SKM-1 treated with dmso at 0.1 percent for 144 hours (cell line): Measurements from ENCODE around the gene RNF223.
"Not testable (repeated sequence)": the region's sequence is repeated elsewhere in the genome, so short reads cannot be mapped to it uniquely, and the experiment has no call there.

ENCODE experiments used
- DNase-seq: peaks from one replicate; lab custom pipeline; 2025; ENCODE audit not compliant: unreplicated experiment; lab: John Stamatoyannopoulos, UW

The RNF223 gene

GRCh38 chr1:1088029-1088800 is 14.1 kb upstream of the RNF223 start:
- DNase-seq = no peak

DNA sequence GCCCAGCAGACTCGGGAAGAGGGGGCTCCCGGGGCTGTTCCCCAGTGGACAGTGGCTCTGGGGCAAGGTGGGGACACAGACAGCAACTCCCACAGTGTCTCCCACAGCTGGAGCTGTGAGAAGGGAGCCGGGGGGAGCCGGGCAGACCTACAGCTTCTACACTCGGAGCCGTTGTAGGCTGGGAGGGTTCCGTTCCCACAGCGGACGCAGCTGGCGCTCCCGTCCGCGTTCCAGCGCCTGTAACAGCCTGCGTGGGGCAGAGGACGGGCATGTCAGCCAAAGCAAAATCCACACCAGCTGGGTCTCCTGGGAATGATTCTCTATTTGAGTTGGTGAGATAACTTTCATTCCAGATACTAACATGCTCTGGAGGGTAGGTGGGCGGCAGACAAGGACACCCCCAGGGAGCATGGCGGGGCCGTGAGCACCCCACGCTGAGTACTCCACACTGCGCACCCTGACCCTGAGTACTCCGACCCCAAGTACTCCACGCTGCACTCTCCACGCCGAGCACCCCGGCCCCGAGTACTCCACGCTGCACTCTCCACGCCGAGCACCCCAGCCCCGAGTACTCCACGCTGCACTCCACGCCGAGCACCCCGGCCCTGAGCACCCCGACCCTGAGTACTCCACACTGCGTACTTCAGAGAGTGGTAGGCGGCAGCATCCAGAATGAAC is 13.4 kb upstream of the RNF223 start:
- DNase-seq = no peak

- DNase-seq = no peak
Measured at GRCh38 chr1:1086911-1087341, 12.8 kb upstream of the RNF223 start.

- DNase-seq = no peak
Measured at GRCh38 chr1:1085911-1086841, 12.1 kb upstream of the RNF223 start.

DNA sequence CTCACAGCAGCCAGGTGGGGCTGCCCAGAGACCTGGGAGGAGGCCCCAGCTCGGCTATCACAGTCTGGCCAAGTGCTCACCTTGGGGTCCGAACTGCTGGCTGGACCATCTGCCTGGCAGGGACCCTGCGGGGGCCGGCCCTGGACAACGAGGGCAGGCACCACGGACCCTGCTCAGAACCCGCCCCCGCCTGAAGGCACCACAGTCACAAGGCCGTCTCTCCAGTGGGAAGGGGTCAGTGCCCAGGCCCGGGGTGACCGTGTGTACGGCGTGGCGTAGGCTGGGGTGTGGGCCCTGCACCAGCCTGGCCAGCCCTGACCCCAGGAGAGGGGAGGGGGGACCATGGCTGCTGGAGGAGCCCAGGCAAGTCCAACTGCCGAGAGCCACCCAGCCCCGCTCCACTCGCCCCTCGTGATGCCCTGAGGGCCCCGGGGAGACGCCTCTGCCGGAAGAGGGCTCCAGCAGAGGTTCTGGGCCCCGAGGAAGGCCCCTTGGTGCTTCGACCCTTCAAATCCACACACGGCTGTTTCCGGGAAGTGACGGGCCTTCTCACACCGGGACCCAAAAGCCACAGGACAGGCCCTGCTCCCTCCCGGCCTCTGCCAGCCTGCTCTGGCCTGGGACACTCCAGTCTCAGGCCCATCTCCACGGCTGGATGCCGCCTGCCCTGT is 11.2 kb upstream of the RNF223 start:
- DNase-seq = no peak

GRCh38 chr1:1084372-1085170 is 10.5 kb upstream of the RNF223 start:
- DNase-seq = no peak

DNA sequence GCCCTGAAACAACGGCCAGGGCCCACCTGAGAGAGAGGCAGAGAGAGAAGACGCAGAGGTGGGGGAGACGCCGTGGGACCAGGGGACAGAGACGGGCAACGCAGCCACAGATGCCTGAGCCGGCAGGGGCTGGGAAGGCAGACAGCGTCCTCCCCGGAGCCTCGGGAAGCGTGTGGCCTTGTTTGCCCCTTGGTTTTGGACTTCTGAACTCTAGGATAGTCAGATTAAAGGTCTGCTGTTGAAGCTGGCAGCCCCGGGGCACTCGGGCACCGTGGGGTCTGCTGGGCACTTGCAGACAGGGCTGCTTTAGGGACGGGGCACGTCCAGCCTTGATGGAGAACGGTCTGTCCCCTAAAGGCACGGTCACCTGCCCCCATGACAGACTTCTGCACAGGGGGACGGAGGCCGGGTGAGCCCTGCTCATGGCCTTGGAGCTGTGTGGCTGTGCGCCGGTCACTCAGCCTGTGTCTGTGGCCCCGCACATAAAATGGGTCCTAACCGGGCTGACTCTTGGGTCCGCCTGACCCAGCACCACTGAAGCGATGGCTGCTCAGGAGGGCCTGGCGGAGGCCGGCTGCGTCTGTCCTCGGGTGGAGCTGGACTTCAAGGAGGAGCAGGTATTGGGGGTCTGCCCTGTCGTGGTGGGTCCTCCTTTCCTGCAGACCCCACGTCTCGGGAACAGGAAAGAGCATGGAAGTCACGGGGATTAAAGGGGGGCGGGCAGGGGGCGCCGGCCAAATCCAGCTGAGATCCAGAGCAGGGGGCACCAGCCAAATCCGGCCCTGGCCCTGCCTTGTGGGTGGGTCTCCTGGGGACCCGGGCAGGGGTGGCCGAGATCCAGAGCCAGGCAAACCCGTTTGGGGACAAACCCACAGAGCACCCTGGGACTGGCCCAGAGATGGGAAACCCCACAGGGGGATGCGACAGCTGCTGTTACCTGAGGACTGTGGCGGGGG is 9.6 kb upstream of the RNF223 start:
- DNase-seq = no peak

DNA sequence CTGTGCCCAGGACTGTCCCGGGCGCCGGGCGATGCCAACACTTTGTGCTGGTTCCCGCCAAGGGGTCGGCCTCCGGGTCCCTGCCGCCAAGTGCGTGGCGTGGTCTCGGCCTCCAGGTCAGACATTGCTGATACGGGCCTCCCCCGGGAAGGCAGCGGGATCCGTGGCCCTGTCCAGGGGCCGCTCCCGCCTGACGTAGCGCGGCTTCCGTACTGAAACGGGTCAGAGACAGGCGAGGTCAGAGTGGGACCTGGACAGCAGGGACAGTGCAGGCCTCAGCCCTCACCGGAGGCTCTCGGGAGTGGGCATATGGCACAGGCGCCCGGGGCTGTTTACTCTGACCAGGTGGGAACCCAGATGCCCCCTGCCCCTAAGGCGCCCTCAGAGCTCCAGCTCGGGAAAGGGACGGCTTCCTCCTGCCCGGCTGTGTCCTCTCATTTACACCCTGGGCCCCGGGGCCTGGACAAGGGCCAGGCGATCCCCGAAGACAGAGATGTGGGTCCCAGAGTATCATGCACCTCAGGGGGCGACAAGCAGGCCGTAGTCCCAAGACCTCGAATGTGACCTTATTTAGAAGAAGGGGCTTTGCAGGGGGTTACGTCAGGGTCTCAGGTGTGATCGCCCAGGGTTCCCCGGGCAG is 8.8 kb upstream of the RNF223 start:
- no peak for DNase-seq

- DNase-seq = no peak
Measured at GRCh38 chr1:1082239-1082775, 8.2 kb upstream of the RNF223 start.

- DNase-seq = no peak
Measured at GRCh38 chr1:1081311-1082238, 7.5 kb upstream of the RNF223 start.

DNA sequence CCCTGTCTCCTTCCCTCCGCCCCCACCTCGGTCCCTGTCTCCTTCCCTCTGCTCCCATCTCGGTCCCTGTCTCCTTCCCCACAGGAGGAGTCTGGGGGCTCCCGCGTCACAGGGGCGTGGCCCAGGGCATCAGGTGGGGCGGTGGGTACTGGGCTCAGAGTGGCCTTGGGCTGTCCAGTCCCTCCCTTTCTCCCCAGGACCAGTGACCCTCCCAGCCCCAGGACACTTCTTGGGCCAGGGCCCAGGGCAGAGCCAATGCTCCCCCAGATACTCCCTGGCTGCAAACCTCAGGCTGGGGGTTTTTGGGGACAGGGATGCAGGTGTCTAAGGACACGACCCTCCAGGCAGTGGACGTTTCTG is 6.8 kb upstream of the RNF223 start:
- no peak for DNase-seq

GRCh38 chr1:1080122-1080757 is 6.1 kb upstream of the RNF223 start:
- DNase-seq = no peak

DNA sequence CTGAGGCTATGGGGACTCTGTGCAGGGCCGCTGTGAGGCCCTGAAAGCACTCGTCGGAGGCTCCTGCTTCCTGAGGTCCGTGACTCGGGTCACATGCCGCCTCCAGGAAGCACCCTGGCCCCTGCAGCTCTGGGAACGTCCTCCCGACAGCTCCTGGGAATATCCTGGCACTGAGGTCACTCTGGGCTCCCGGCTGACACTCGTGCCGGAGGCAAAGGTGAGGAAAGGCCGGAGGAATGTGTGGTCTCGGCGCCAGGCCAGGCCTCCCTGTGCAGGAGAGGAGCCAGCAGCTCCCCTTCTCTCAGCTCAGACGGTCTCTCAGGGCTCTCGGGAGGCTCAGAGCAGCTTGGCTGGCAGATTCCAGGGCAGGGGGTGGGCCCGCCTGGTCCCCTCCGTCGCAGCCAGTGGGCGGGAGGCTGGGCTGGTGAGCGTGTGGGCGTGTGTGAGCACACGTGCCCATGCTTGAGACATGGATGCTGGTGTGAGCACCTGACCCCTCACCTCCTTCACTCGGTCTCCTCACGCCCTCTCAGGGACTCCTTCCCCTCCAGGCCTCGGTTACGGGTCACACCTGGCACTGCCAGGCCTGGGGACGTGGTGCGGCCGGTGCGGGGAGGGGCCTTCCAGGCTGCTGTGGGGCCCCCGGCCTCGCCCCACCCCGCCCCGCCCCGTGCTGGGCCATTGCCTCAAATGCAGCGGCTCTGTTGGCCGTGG is 5.5 kb upstream of the RNF223 start:
- DNase-seq = no peak

DNA sequence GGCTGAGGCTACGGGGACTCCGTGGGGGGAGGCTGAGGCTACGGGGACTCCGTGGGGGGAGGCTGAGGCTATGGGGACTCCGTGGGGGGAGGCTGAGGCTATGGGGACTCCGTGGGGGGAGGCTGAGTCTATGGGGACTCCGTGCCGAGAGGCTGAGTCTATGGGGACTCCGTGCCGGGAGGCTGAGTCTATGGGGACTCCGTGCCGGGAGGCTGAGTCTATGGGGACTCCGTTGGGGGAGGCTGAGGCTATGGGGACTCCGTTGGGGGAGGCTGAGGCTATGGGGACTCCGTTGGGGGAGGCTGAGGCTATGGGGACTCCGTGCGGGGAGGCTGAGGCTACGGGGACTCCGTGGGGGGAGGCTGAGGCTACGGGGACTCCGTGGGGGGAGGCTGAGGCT is 3.3 kb upstream of the RNF223 start:
- DNase-seq = not testable (repeated sequence)

GRCh38 chr1:1075148-1075935 is 1.2 kb upstream of the RNF223 start:
- no peak for DNase-seq
